ENCODE data around the gene ESF1. TPM values are rescaled to one million over a fixed set of nuclear protein-coding genes. Genes with fewer than 3 reads are reported as not detected.

Gene ESF1
- total RNA-seq, 1 experiment from 2014 or later, result 36.9 TPM

DNA sequence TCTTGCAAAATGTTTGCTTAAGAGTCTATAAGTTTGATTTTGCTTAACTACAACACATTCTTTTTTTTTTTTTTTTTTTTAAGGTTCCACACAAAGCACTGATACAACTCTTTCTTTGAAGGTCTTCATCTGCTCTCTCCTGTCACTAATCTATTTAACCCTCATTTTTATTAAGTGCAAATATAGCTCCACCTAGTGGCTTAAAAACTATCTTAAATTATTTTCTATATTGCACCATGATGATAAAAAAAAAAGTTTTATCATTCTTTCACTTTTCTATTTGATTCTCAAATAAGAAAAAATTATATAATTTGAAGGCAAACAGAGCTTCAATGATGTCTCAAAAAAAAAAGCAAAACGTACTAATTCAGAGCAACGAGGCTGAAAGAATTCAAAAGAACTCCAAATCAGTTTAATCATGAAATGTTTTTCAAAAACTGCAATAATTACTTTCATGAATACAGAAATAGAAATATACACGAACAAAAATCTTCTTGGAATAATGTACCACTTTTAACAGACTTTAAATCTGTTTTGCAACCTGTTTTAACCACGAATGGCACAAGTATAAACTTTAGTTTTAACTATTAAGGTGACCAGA, 12.8 kb downstream of the ESF1 start:
- H3K79me1 ChIP-seq (ENCODE audit: insufficient read depth, low read depth, low read length, poor library complexity, severe bottlenecking), result no peaks in the 10 kb centered on the region
- H3K4ac ChIP-seq (ENCODE audit: low read depth, low read length), result no peak overlapping the region
- H3K4me1 ChIP-seq (ENCODE audit: insufficient read depth, low read length), result no peaks in the 10 kb centered on the region
- H3K79me2 ChIP-seq (ENCODE audit: insufficient read depth, low read length), result no peaks in the 10 kb centered on the region
- H3K9me3 ChIP-seq (ENCODE audit: control insufficient read depth, low read depth, low read length), result no peaks in the 10 kb centered on the region
- H3K27me3 ChIP-seq (ENCODE audit: insufficient read depth, low read length), result no peaks in the 10 kb centered on the region
- H3T11ph ChIP-seq (ENCODE audit: low read length), result no peak overlapping the region
- no peak for DNase-seq
- no peak overlapping the region for H2BK120ac ChIP-seq (ENCODE audit: low read depth, low read length, poor library complexity, severe bottlenecking)
- no peaks in the 10 kb centered on the region for H4K20me1 ChIP-seq (ENCODE audit: control insufficient read depth, insufficient read depth, insufficient read length)
- H2AFZ ChIP-seq (ENCODE audit: low read length), result no peak overlapping the region
- Mint-ChIP-seq H3K9me3 (peaks cover 3 to 8% of the 10 kb centered on the region in 2 experiments; a peak in 4 of 5 replicates), H3K27me3 (ENCODE audit: low read depth) (no peaks in the 10 kb centered on the region), H3K36me3 (ENCODE audit: insufficient read depth in 1 of 3, low read depth in 3 of 3) (peaks cover 59 to 87% (median 80%) of the 10 kb centered on the region in 3 experiments), H3K27ac (no peak overlapping the region), H3K4me1 (no peaks in the 10 kb centered on the region), H3K4me3 (no peak overlapping the region)
- no peak overlapping the region for H2BK5ac ChIP-seq (ENCODE audit: insufficient read length, low read length)
- no peak overlapping the region for H4K8ac ChIP-seq (replicated peaks; ENCODE audit: insufficient read length, low read depth, low read length)
- H4K91ac ChIP-seq (ENCODE audit: insufficient read length, low read depth, low read length), result no peak overlapping the region
- no peak overlapping the region for H2BK15ac ChIP-seq (ENCODE audit: low read depth, low read length)
- H2BK20ac ChIP-seq (ENCODE audit: low read depth, low read length, poor library complexity, severe bottlenecking), result no peak overlapping the region
- H3K9ac ChIP-seq (ENCODE audit: extremely low read depth, insufficient read length, low read length), result no peak overlapping the region
- H3K14ac ChIP-seq (ENCODE audit: insufficient read depth, low read length), result no peak overlapping the region
- no peak overlapping the region for H2AK5ac ChIP-seq (ENCODE audit: insufficient read length, low read length)
- TF ChIP-seq, protein P1, sequence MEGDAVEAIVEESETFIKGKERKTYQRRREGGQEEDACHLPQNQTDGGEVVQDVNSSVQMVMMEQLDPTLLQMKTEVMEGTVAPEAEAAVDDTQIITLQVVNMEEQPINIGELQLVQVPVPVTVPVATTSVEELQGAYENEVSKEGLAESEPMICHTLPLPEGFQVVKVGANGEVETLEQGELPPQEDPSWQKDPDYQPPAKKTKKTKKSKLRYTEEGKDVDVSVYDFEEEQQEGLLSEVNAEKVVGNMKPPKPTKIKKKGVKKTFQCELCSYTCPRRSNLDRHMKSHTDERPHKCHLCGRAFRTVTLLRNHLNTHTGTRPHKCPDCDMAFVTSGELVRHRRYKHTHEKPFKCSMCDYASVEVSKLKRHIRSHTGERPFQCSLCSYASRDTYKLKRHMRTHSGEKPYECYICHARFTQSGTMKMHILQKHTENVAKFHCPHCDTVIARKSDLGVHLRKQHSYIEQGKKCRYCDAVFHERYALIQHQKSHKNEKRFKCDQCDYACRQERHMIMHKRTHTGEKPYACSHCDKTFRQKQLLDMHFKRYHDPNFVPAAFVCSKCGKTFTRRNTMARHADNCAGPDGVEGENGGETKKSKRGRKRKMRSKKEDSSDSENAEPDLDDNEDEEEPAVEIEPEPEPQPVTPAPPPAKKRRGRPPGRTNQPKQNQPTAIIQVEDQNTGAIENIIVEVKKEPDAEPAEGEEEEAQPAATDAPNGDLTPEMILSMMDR (conservative IDR thresholded peaks at IDR 0.05), result peak; percentile 69
- no peak overlapping the region for H3K27ac ChIP-seq (ENCODE audit: insufficient read length, low read depth, low read length)
- no peak overlapping the region for H3K23ac ChIP-seq (ENCODE audit: insufficient read length, low read depth, low read length)
- no peak overlapping the region for H3K18ac ChIP-seq (ENCODE audit: insufficient read length, low read depth, low read length)
- no peak overlapping the region for H3K4me2 ChIP-seq (ENCODE audit: insufficient read depth, insufficient read length, low read length)
- WGBS (ENCODE audit: extremely low coverage, insufficient read length, low lambda C conversion rate), result no CpG with 5 or more reads among the region's 4 CpGs
- H3K23me2 ChIP-seq (ENCODE audit: insufficient read length, low read depth, low read length, poor library complexity, severe bottlenecking), result no peaks in the 10 kb centered on the region
- no peak overlapping the region for H2BK12ac ChIP-seq (ENCODE audit: insufficient read length, low read depth, low read length)
- H4K5ac ChIP-seq (ENCODE audit: insufficient read length, low read depth, low read length), result no peak overlapping the region
- no peak overlapping the region for H3K56ac ChIP-seq (ENCODE audit: insufficient read length, low read depth, low read length)

Measured in H9 (cell line).